Upper lobe of left lung (tissue), 4 donors: ENCODE measurements around the gene TGM6.

Source experiments
- EP300 ChIP-seq, 4 donors: sonication (generic); formaldehyde crosslinking; IDR thresholded peaks; one replicate each; pipeline ENCODE4 v1.5.1; 2017; ENCODE audit warnings: antibody characterized with exemption in 4 of 4, control low read depth in 2 of 4
- POLR2AphosphoS5 ChIP-seq, 2 donors: sonication (generic); formaldehyde crosslinking; IDR thresholded peaks; one replicate each; pipeline ENCODE4 v1.5.1; 2017; ENCODE audit warnings: antibody characterized with exemption in 2 of 2
- TF ChIP-seq, protein P1 (sequence below), 6 experiments: fragments of 450-650 bp in 4 of 6; fragments of 200-600 bp in 2 of 6; sonication (generic) in 2 of 6; IDR thresholded peaks; one replicate each; pipeline ENCODE4 v1.5.1; 2016 to 2019; ENCODE audit warnings: antibody characterized with exemption in 6 of 6

DNA sequence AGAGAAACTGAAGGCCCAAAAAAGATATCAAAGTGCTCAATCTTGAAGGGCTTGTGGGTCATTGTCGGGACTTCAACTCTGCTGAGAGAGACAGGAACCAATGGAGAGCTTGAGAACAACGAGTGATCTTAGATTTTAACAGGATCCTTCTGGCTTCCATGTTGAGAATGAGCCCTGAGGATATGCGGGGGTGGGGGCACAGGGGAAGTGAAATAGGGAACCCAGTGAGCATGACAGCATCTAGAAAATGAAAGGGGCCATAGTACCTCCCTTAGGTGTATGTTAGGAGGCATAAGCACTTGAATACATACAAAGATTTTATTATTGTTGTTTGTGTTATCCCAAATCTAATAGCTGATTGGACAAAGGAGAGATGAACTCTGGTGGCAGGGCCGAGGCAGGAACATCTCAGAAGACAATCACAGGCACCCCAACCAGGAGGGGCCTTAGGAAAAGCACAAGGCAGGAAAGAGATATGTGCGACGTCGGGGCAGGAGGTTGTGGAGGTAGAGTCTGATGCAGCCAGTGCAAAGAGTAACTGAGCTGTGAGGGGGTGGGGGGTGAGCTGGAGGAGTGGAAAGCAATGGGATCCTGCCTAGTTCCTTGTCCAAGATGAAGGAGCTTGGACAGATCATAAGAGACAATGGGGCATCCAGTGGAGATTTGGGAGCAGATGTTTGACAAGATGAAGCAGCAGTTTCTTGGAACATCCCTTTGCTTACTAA is 10.4 kb downstream of the TGM6 start:
- TF ChIP-seq, protein P1, sequence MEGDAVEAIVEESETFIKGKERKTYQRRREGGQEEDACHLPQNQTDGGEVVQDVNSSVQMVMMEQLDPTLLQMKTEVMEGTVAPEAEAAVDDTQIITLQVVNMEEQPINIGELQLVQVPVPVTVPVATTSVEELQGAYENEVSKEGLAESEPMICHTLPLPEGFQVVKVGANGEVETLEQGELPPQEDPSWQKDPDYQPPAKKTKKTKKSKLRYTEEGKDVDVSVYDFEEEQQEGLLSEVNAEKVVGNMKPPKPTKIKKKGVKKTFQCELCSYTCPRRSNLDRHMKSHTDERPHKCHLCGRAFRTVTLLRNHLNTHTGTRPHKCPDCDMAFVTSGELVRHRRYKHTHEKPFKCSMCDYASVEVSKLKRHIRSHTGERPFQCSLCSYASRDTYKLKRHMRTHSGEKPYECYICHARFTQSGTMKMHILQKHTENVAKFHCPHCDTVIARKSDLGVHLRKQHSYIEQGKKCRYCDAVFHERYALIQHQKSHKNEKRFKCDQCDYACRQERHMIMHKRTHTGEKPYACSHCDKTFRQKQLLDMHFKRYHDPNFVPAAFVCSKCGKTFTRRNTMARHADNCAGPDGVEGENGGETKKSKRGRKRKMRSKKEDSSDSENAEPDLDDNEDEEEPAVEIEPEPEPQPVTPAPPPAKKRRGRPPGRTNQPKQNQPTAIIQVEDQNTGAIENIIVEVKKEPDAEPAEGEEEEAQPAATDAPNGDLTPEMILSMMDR (IDR thresholded peaks at IDR 0.05): no peak
- TF ChIP-seq POLR2AphosphoS5 (IDR thresholded peaks at IDR 0.05): no peak
- TF ChIP-seq EP300 (IDR thresholded peaks at IDR 0.05): no peak
